Gastrocnemius medialis (tissue), 4 donors: ENCODE data around the gene TMEM192. TPM values are rescaled to one million over a fixed set of nuclear protein-coding genes. Genes with fewer than 3 reads are reported as not detected.

Experiments
- ATAC-seq, 2 donors: fragments of 150-250 bp; one replicate each; pipeline ENCODE4 v1.9.1; 2016
- DNase-seq, 2 donors: peaks; one replicate each; pipeline ENCODE4 v3.0.0-alpha.2; 2019
- H3K27ac ChIP-seq, 4 donors: fragments of 200-600 bp; sonication (generic); 1 replicate in 1 of 4; 2 replicates in 3 of 4; pipeline ENCODE4 v1.5.1; 2016 to 2018; ENCODE audit warnings: mild to moderate bottlenecking in 2 of 4, moderate library complexity in 1 of 4
- H3K27me3 ChIP-seq, 3 donors: fragments of 200-600 bp; sonication (generic) in 2 of 3; 1 replicate in 1 of 3; 2 replicates in 2 of 3; pipeline versions ENCODE4 v1.5.1 to v1.6.0; 2016 to 2019; ENCODE audit warnings: mild to moderate bottlenecking in 1 of 3, moderate library complexity in 1 of 3
- H3K36me3 ChIP-seq, 2 donors: fragments of 200-600 bp; sonication (generic) in 1 of 2; one replicate each; pipeline ENCODE4 v1.5.1; 2017 to 2018
- H3K4me1 ChIP-seq, 2 donors: fragments of 200-600 bp; sonication (generic) in 1 of 2; one replicate each; pipeline ENCODE4 v1.5.1; 2016 to 2017; ENCODE audit warnings: mild to moderate bottlenecking in 2 of 2
- H3K4me3 ChIP-seq, 4 donors: fragments of 200-600 bp; sonication (generic) in 3 of 4; 1 replicate in 1 of 4; 2 replicates in 3 of 4; pipeline ENCODE4 v1.5.1; 2016 to 2019; ENCODE audit warnings: mild to moderate bottlenecking in 2 of 4
- H3K9me3 ChIP-seq, 3 donors: fragments of 200-600 bp; sonication (generic) in 2 of 3; 1 replicate in 1 of 3; 2 replicates in 2 of 3; pipeline ENCODE4 v1.5.1; 2016 to 2019
- CTCF ChIP-seq, 5 experiments: fragments of 450-650 bp in 3 of 5; fragments of 200-600 bp in 2 of 5; sonication (generic) in 2 of 5; IDR thresholded peaks in 4 of 5; conservative IDR thresholded peaks in 1 of 5; 1 replicate in 4 of 5; 2 replicates in 1 of 5; pipeline ENCODE4 v1.5.1; 2016 to 2019; ENCODE audit warnings: antibody characterized with exemption in 5 of 5, mild to moderate bottlenecking in 3 of 5, moderate library complexity in 3 of 5
- POLR2A ChIP-seq, 2 donors: fragments of 450-650 bp; IDR thresholded peaks; one replicate each; pipeline ENCODE4 v1.6.1; 2017; ENCODE audit warnings: antibody characterized with exemption in 2 of 2, mild to moderate bottlenecking in 2 of 2, moderate library complexity in 2 of 2
- in situ Hi-C, 4 donors: fragments of 200-750 bp; cut with MboI; loops; one replicate each; pipeline versions ENCODE4 v1.15.0 to v1.8.0; 2017; ENCODE audit warnings: low sequenced_read_pairs in 4 of 4
- intact Hi-C: fragments of 100-400 bp; cut with DNase I; formaldehyde crosslinking; loops from one replicate; pipeline ENCODE4 v1.15.1; 2023; ENCODE audit warnings: low total_unique reads
- total RNA-seq, 4 donors: library from RNA; depleted of rRNA; stranded (reverse); fragments of >200 nt; gene quantifications; one replicate each; pipeline versions ENCODE4 v1.1.0 to v1.2.3, GENCODE V29; 2016

Gene TMEM192
- total RNA-seq, 4 donors from 2014 or later = 15.3 to 28.9 (median 17.8) TPM

- Histone ChIP-seq H3K4me3 (no peak overlapping the region), H3K4me1 (no peaks in the 10 kb centered on the region), H3K27ac (no peak overlapping the region), H3K36me3 (no peaks in the 10 kb centered on the region), H3K27me3 (no peaks in the 10 kb centered on the region), H3K9me3 (no peaks in the 10 kb centered on the region)
- ATAC-seq (no peak), DNase-seq (no peak)
- intact Hi-C loops (no loop called here), in situ Hi-C loops (loop anchor here in 1 of 4 donors (10.0 kb wide), 1 partner anchor 190 kb away; no protein-coding TSS in a partner anchor)
- TF ChIP-seq POLR2A (IDR thresholded peaks at IDR 0.05) (no peak), CTCF (IDR thresholded peaks at IDR 0.05 in 4 of 5, conservative IDR thresholded peaks at IDR 0.05 in 1 of 5) (no peak)
These were observed 11.8 kb upstream of the TMEM192 start for GRCh38 chr4:165124488-165124887.

- in situ Hi-C loops = loop anchor here in 2 of 4 donors (10.0 kb wide), 2 partner anchors 206 to 216 kb away; partner anchors contain the start of gene MSMO1 (in 1 of the 2)
- intact Hi-C loops = loop anchor here (10.0 kb wide), 2 partner anchors 86 to 1954 kb away; partner anchors contain the start of genes KLHL2 and NAF1
- H3K36me3 ChIP-seq = no peaks in the 10 kb centered on the region
- H3K4me3 ChIP-seq = no peak overlapping the region
- no peak for DNase-seq
- no peak for ATAC-seq
- no peaks in the 10 kb centered on the region for H3K9me3 ChIP-seq
- H3K4me1 ChIP-seq = peaks cover 3 to 4% of the 10 kb centered on the region in 2 donors
- H3K27me3 ChIP-seq = peaks cover 0 to 2% (median 0%) of the 10 kb centered on the region in 3 donors
- no peak overlapping the region for H3K27ac ChIP-seq
- TF ChIP-seq POLR2A (IDR thresholded peaks at IDR 0.05) (no peak), CTCF (IDR thresholded peaks at IDR 0.05 in 4 of 5, conservative IDR thresholded peaks at IDR 0.05 in 1 of 5) (no peak)
These were observed 5.7 kb upstream of the TMEM192 start for GRCh38 chr4:165118256-165118909.

- in situ Hi-C loops = loop anchor here in 2 of 4 donors (10.0 kb wide), 2 partner anchors 210 to 220 kb away; partner anchors contain the start of gene MSMO1 (in 1 of the 2)
These were observed 2.6 kb upstream of the TMEM192 start for GRCh38 chr4:165115301-165115700.

GRCh38 chr4:165111906-165112367 is 723 bp downstream of the TMEM192 start:
- DNase-seq (no peak), ATAC-seq (no peak)
- Histone ChIP-seq H3K4me1 (peaks cover 10 to 11% of the 10 kb centered on the region in 2 donors), H3K36me3 (no peaks in the 10 kb centered on the region), H3K9me3 (no peaks in the 10 kb centered on the region), H3K27ac (peak overlapping the region; percentile 85 to 96 (median 92)), H3K27me3 (peaks cover 0 to 2% (median 0%) of the 10 kb centered on the region in 3 donors), H3K4me3 (peak overlapping the region; percentile 76 to 98 (median 88))
- intact Hi-C loops = loop anchor here (1.0 to 10.0 kb wide), 4 partner anchors 33 to 1947 kb away; partner anchors contain the start of genes KLHL2, MSMO1 and NAF1
- in situ Hi-C loops = loop anchor here in 2 of 4 donors (10.0 kb wide), 2 partner anchors 213 to 223 kb away; partner anchors contain the start of gene MSMO1 (in 1 of the 2)
- TF ChIP-seq CTCF (IDR thresholded peaks at IDR 0.05 in 4 of 5, conservative IDR thresholded peaks at IDR 0.05 in 1 of 5) (no peak), POLR2A (IDR thresholded peaks at IDR 0.05) (no peak)

More at GRCh38 chr4:165115301-165115700, 2.6 kb upstream of the TMEM192 start:
- DNase-seq = no peak
- H3K4me3 ChIP-seq = no peak overlapping the region
- H3K36me3 ChIP-seq = no peaks in the 10 kb centered on the region
- H3K9me3 ChIP-seq = no peaks in the 10 kb centered on the region
- intact Hi-C loops = loop anchor here (10.0 kb wide), 2 partner anchors 90 to 1950 kb away; partner anchors contain the start of genes KLHL2 and NAF1
- H3K27me3 ChIP-seq = peaks cover 0 to 2% (median 0%) of the 10 kb centered on the region in 3 donors
- H3K27ac ChIP-seq = no peak overlapping the region
- no peak for TF ChIP-seq POLR2A (IDR thresholded peaks at IDR 0.05)
- no peak for TF ChIP-seq CTCF (IDR thresholded peaks at IDR 0.05 in 4 of 5, conservative IDR thresholded peaks at IDR 0.05 in 1 of 5)
- peaks cover 10 to 11% of the 10 kb centered on the region in 2 donors for H3K4me1 ChIP-seq
- ATAC-seq = no peak
